Endothelial cell of umbilical vein (primary cell): ENCODE results near the gene PTH1R. TPM values are rescaled to one million over a fixed set of nuclear protein-coding genes. Genes with fewer than 3 reads are reported as not detected.

ENCODE experiments used
- BruUV-seq: library from RNA; stranded (reverse); fragments of 400-500 nt; replicated peaks from 2 replicates; lab custom pipeline; 2021; lab: Mats Ljungman, UMichigan
- CTCF ChIA-PET: fragments of 300-600, 350-600 bp; sonication (Branson Sonifier 250); formaldehyde crosslinking; loops from one replicate; lab custom pipeline; 2021; ENCODE audit warnings: antibody characterized with exemption, inconsistent platforms; lab: Charles Lee
- POLR2A ChIA-PET: fragments of 300-600, 350-600 bp; sonication (Branson Sonifier 250); formaldehyde crosslinking; loops from one replicate; lab custom pipeline; 2021; ENCODE audit warnings: antibody characterized with exemption, inconsistent platforms; lab: Charles Lee
- DNase-seq: peaks from one replicate; pipeline ENCODE4 v3.0.0-alpha.2; 2011; ENCODE audit warnings: low read depth, low spot score
- FAIRE-seq: peaks from 2 replicates; lab custom pipeline; 2011; peaks lifted over from hg19 to GRCh38; lab: Jason Lieb, UNC
- H2AFZ ChIP-seq: 2 replicates; pipeline ENCODE4 v1.6.0; 2012; ENCODE audit warnings: low read depth, low read length, control low read depth, inconsistent platforms
- H3K27ac ChIP-seq: 2 replicates; pipeline ENCODE4 v1.5.1; 2011; ENCODE audit warnings: low read depth, mild to moderate bottlenecking, control low read depth, low read length, moderate library complexity; ENCODE audit not compliant: insufficient read depth
- H3K27me3 ChIP-seq, 2 experiments: 2 replicates each; pipeline versions ENCODE4 v1.6.0 to v1.6.1; 2011; ENCODE audit warnings: low read length in 2 of 2, mixed read lengths in 1 of 2; ENCODE audit not compliant: control insufficient read depth in 2 of 2, insufficient read depth in 2 of 2
- H3K36me3 ChIP-seq, 2 experiments: 2 replicates in 1 of 2; 3 replicates in 1 of 2; pipeline ENCODE4 v1.5.1; 2011; ENCODE audit warnings: low read length in 2 of 2, mild to moderate bottlenecking in 1 of 2, moderate library complexity in 1 of 2; ENCODE audit not compliant: control insufficient read depth in 2 of 2, insufficient read depth in 2 of 2; ENCODE audit errors: extremely low read depth in 1 of 2
- H3K4me1 ChIP-seq: 3 replicates; pipeline ENCODE4 v1.5.1; 2011; ENCODE audit warnings: mild to moderate bottlenecking, low read length; ENCODE audit not compliant: control insufficient read depth, insufficient read depth; ENCODE audit errors: extremely low read depth
- H3K4me2 ChIP-seq: 2 replicates; pipeline ENCODE4 v1.6.1; 2011; ENCODE audit warnings: low read length, control low read depth, mixed read lengths; ENCODE audit not compliant: insufficient read depth
- H3K4me3 ChIP-seq, 3 experiments: fragments of 200-600 bp in 1 of 3; sonication (generic), shearing (Covaris generic) in 1 of 3; replicated peaks in 1 of 3; 2 replicates each; pipeline ENCODE4 v1.5.1; 2011 to 2016; ENCODE audit warnings: control low read depth in 3 of 3, low read length in 3 of 3, mild to moderate bottlenecking in 2 of 3, inconsistent platforms in 1 of 3, low read depth in 1 of 3, moderate library complexity in 1 of 3; ENCODE audit not compliant: insufficient read depth in 1 of 3
- H3K79me2 ChIP-seq: 2 replicates; pipeline ENCODE4 v1.6.0; 2012; ENCODE audit warnings: low read length, inconsistent platforms; ENCODE audit not compliant: control insufficient read depth, insufficient read depth
- H3K9ac ChIP-seq: replicated peaks from 2 replicates; pipeline ENCODE3; 2011; ENCODE audit warnings: low read length, control low read depth; ENCODE audit not compliant: insufficient read depth; ENCODE audit errors: extremely low read depth
- H3K9me1 ChIP-seq: replicated peaks from 3 replicates; pipeline ENCODE4 v1.6.0; 2011; ENCODE audit warnings: mild to moderate bottlenecking, low read length; ENCODE audit not compliant: control insufficient read depth, insufficient read depth; ENCODE audit errors: extremely low read depth
- H3K9me3 ChIP-seq: replicated peaks from 2 replicates; pipeline ENCODE4 v1.5.1; 2012; ENCODE audit warnings: low read length, inconsistent platforms; ENCODE audit not compliant: control insufficient read depth, insufficient read depth
- H4K20me1 ChIP-seq: replicated peaks from 2 replicates; pipeline ENCODE3; 2011; ENCODE audit warnings: mild to moderate bottlenecking, low read length; ENCODE audit not compliant: control insufficient read depth, insufficient read depth; ENCODE audit errors: extremely low read depth
- CTCF ChIP-seq, 2 donors: IDR thresholded peaks; 1 replicate in 1 of 2; 2 replicates in 1 of 2; pipeline ENCODE4 v1.5.1; 2011; ENCODE audit warnings: low read length in 2 of 2, mild to moderate bottlenecking in 2 of 2, moderate library complexity in 2 of 2, control low read depth in 1 of 2, inconsistent platforms in 1 of 2, low read depth in 1 of 2; ENCODE audit not compliant: insufficient read depth in 1 of 2; ENCODE audit errors: extremely low read depth in 1 of 2
- EZH2 ChIP-seq: IDR thresholded peaks from 2 replicates; pipeline ENCODE4 v1.6.1; 2012; ENCODE audit warnings: borderline replicate concordance, low read depth, mild to moderate bottlenecking, moderate library complexity, low read length, inconsistent platforms; ENCODE audit not compliant: severe bottlenecking
- FOS ChIP-seq: IDR thresholded peaks from 2 replicates; pipeline ENCODE4 v1.6.1; 2011; ENCODE audit warnings: mild to moderate bottlenecking, low read length, moderate library complexity, borderline replicate concordance; ENCODE audit not compliant: insufficient read depth
- GATA2 ChIP-seq: IDR thresholded peaks from 2 replicates; pipeline ENCODE4 v1.7.0; 2011; ENCODE audit warnings: low read depth, mild to moderate bottlenecking, moderate library complexity, mixed read lengths, low read length; ENCODE audit not compliant: insufficient read length, insufficient read depth
- JUN ChIP-seq: IDR thresholded peaks from 2 replicates; pipeline ENCODE4 v1.6.1; 2011; ENCODE audit warnings: borderline replicate concordance, low read depth; ENCODE audit not compliant: insufficient read length, insufficient read depth
- MAX ChIP-seq: IDR thresholded peaks from 2 replicates; pipeline ENCODE4 v1.6.1; 2011; ENCODE audit not compliant: insufficient read depth, insufficient read length
- MYC ChIP-seq: IDR thresholded peaks from one replicate; pipeline ENCODE4 v1.6.1; 2011; ENCODE audit warnings: mild to moderate bottlenecking, low read depth, low read length
- POLR2A ChIP-seq: IDR thresholded peaks from 2 replicates; pipeline ENCODE4 v1.6.1; 2012; ENCODE audit warnings: low read depth, mild to moderate bottlenecking, control low read depth, low read length
- POLR2AphosphoS5 ChIP-seq: IDR thresholded peaks from 2 replicates; pipeline ENCODE4 v1.6.1; 2012; ENCODE audit warnings: low read depth, mild to moderate bottlenecking, control low read depth, low read length, moderate library complexity; ENCODE audit not compliant: insufficient read depth
- dilution Hi-C: fragments of 300-500 bp; cut with MboI; formaldehyde crosslinking; loops from one replicate; pipeline ENCODE4 v1.15.0; 2019; ENCODE audit warnings: low sequenced_read_pairs; ENCODE audit not compliant: extremely low pct_ligation_motif_present
- intact Hi-C: fragments of 100-400 bp; cut with micrococcal nuclease; formaldehyde crosslinking; loops from one replicate; pipeline ENCODE4 v1.10.0; 2022
- polyA plus RNA-seq, 4 experiments: library from polyadenylated mRNA; depleted of rRNA in 3 of 4; stranded (reverse) in 3 of 4; unstranded in 1 of 4; fragments of >200 nt; gene quantifications; 2 replicates each; pipeline versions ENCODE4 v1.2.1 to v1.2.3, GENCODE V29; 2011 to 2012; ENCODE audit warnings: missing spikeins in 1 of 4
- total RNA-seq: library from RNA; stranded (reverse); gene quantifications from 2 replicates; pipeline ENCODE4 v1.2.3, GENCODE V29; 2021

PTH1R gene
- total and polyA plus RNA-seq, 2 donors (not counting 3 experiments of a cell fraction or from before 2014, with no cell fraction given) = 0.08 to 0.46 TPM

DNA sequence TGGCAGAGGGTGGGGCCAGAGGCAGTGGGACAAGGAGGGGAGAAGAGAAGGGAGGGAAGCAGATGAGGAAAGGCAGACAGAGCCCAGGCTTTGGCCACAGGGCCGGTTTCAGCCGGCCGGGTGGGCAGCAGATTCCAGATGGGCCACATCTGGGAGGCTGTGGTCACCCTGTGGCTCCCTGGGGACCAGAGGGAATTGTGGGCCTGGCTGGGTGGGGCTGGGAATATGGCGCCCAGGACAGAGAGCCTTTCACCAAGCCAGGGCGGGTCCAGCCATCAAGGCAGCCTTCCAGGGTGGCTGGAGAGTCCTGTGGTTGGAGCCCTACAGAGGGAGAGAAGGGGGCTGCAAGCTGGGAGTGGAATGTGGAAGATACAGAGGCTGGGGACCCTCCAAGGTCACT lies 18.9 kb downstream of the PTH1R start:
- DNase-seq = no peak
- Histone ChIP-seq H4K20me1 (no peaks in the 10 kb centered on the region), H3K9me3 (no peaks in the 10 kb centered on the region), H3K79me2 (no peaks in the 10 kb centered on the region), H2AFZ (no peak overlapping the region), H3K9ac (no peak overlapping the region), H3K9me1 (no peaks in the 10 kb centered on the region), H3K36me3 (no peaks in the 10 kb centered on the region), H3K4me3 (no peak overlapping the region), H3K27ac (no peak overlapping the region), H3K4me2 (no peak overlapping the region), H3K4me1 (peaks cover 6% of the 10 kb centered on the region), H3K27me3 (no peaks in the 10 kb centered on the region)
- dilution Hi-C loops = no loop called here
- intact Hi-C loops = loop anchor here (10.0 kb wide), 1 partner anchor 412 kb away; no protein-coding TSS in a partner anchor
- no TSS peak for BruUV-seq
- CTCF ChIA-PET = interaction anchor here (0.6 to 4.4 kb wide), 13 partner anchors 11 to 233 kb away, joined by 3 to 31 read pairs (median 11); no protein-coding TSS in a partner anchor
- no peak for TF ChIP-seq MYC
- no peak for TF ChIP-seq JUN
- TF ChIP-seq POLR2AphosphoS5 = no peak
- no peak for TF ChIP-seq CTCF (IDR thresholded peaks at IDR 0.05; ENCODE audit: extremely low read depth in 1 of 2, insufficient read depth in 1 of 2, low read depth in 1 of 2, low read length in 2 of 2)
- no peak for TF ChIP-seq MAX
- TF ChIP-seq FOS = no peak
- no peak for TF ChIP-seq POLR2A
- TF ChIP-seq GATA2 = no peak
- TF ChIP-seq EZH2 = no peak
- POLR2A ChIA-PET = no interaction called here
- FAIRE-seq = no peak
